Esophagus muscularis mucosa (tissue), 3 donors: ENCODE measurements around the gene TACSTD2.

Experiments used
- POLR2A ChIP-seq: fragments of 450-650 bp; IDR thresholded peaks from one replicate; pipeline ENCODE4 v1.6.1; 2017; ENCODE audit warnings: antibody characterized with exemption, moderate library complexity, mild to moderate bottlenecking, low read depth
- POLR2AphosphoS5 ChIP-seq, 2 donors: sonication (generic); formaldehyde crosslinking; IDR thresholded peaks; one replicate each; pipeline ENCODE4 v1.6.1; 2017; ENCODE audit warnings: antibody characterized with exemption in 2 of 2
- TF ChIP-seq, protein P1 (sequence below), 3 experiments: fragments of 200-600 bp in 2 of 3; fragments of 450-650 bp in 1 of 3; sonication (generic) in 2 of 3; IDR thresholded peaks; one replicate each; pipeline ENCODE4 v1.5.1; 2017 to 2019; ENCODE audit warnings: antibody characterized with exemption in 3 of 3, mild to moderate bottlenecking in 2 of 3, moderate library complexity in 1 of 3

- TF ChIP-seq, protein P1, sequence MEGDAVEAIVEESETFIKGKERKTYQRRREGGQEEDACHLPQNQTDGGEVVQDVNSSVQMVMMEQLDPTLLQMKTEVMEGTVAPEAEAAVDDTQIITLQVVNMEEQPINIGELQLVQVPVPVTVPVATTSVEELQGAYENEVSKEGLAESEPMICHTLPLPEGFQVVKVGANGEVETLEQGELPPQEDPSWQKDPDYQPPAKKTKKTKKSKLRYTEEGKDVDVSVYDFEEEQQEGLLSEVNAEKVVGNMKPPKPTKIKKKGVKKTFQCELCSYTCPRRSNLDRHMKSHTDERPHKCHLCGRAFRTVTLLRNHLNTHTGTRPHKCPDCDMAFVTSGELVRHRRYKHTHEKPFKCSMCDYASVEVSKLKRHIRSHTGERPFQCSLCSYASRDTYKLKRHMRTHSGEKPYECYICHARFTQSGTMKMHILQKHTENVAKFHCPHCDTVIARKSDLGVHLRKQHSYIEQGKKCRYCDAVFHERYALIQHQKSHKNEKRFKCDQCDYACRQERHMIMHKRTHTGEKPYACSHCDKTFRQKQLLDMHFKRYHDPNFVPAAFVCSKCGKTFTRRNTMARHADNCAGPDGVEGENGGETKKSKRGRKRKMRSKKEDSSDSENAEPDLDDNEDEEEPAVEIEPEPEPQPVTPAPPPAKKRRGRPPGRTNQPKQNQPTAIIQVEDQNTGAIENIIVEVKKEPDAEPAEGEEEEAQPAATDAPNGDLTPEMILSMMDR (IDR thresholded peaks at IDR 0.05), result no peak
- TF ChIP-seq POLR2A (no peak), POLR2AphosphoS5 (IDR thresholded peaks at IDR 0.05) (no peak)
Observed at GRCh38 chr1:58574816-58575215, 2.2 kb downstream of the TACSTD2 start.
